Skin epidermis (tissue), 12 donors: ENCODE results near the gene ARMCX6.
"Not testable (repeated sequence)": the region's sequence is repeated elsewhere in the genome, so short reads cannot be mapped to it uniquely, and the experiment has no call there.

Experiments
- H3K27ac ChIP-seq, 21 experiments: fragments of 200-600 bp; sonication (generic) in 11 of 21; one replicate each; pipeline ENCODE4 v1.5.0; 2020; ENCODE audit warnings: mild to moderate bottlenecking in 3 of 21, inconsistent platforms in 2 of 21, moderate library complexity in 2 of 21
- H3K4me3 ChIP-seq, 7 experiments: fragments of 200-600 bp; sonication (generic) in 2 of 7; one replicate each; pipeline ENCODE4 v1.5.0; 2020; ENCODE audit warnings: inconsistent platforms in 2 of 7, mild to moderate bottlenecking in 2 of 7, moderate library complexity in 1 of 7

Gene ARMCX6

GRCh38 chrX:101617211-101618191, at the start of gene ARMCX6:
Gene ARMCX6, minus strand, starts transcription at chrX:101618000. Its CDS starts 1,380 bp downstream, at chrX:101616620.
- Histone ChIP-seq H3K27ac (peak within 1 kb of the TSS; percentile 6 to 80 (median 60)), H3K4me3 (peak within 1 kb of the TSS; percentile 43 to 66 (median 54))

- Histone ChIP-seq H3K4me3 (peak within 1 kb of the TSS; percentile 37 to 60 (median 53)), H3K27ac (peak within 1 kb of the TSS in 20 of 21 experiments; percentile 9 to 77 (median 54))
Observed at GRCh38 chrX:101659601-101660063, 41.8 kb upstream of the ARMCX6 start, which contains the start of gene ARMCX2. Gene ARMCX2, minus strand, starts transcription at chrX:101659850. Its CDS starts 2,262 bp downstream, at chrX:101657588.

- peak overlapping the region in 20 of 21 experiments; percentile 9 to 77 (median 54) for H3K27ac ChIP-seq
- peak overlapping the region; percentile 37 to 60 (median 53) for H3K4me3 ChIP-seq
Observed at GRCh38 chrX:101658661-101659491, 41.1 kb upstream of the ARMCX6 start.

- Histone ChIP-seq H3K27ac (no peak overlapping the region), H3K4me3 (no peak overlapping the region)
Observed at GRCh38 chrX:101657495-101657894, 39.7 kb upstream of the ARMCX6 start.

GRCh38 chrX:101656817-101657216, 39.0 kb upstream of the ARMCX6 start:
- H3K4me3 ChIP-seq, result no peak overlapping the region
- H3K27ac ChIP-seq, result no peak overlapping the region

GRCh38 chrX:101655534-101655933, 37.7 kb upstream of the ARMCX6 start:
- Histone ChIP-seq H3K4me3 (no peak overlapping the region), H3K27ac (no peak overlapping the region)

GRCh38 chrX:101647716-101648115, 29.9 kb upstream of the ARMCX6 start:
- not testable (repeated sequence) for H3K4me3 ChIP-seq, H3K27ac ChIP-seq

- no peak overlapping the region for H3K4me3 ChIP-seq
- no peak overlapping the region for H3K27ac ChIP-seq
Observed at GRCh38 chrX:101642093-101642492, 24.3 kb upstream of the ARMCX6 start.

GRCh38 chrX:101639583-101639982, 21.8 kb upstream of the ARMCX6 start:
- no peak overlapping the region for H3K4me3 ChIP-seq

GRCh38 chrX:101619364-101619763, 1.6 kb upstream of the ARMCX6 start:
- Histone ChIP-seq H3K27ac (no peak overlapping the region), H3K4me3 (no peak overlapping the region)

More at GRCh38 chrX:101639583-101639982, 21.8 kb upstream of the ARMCX6 start:
- no peak overlapping the region for H3K27ac ChIP-seq

GRCh38 chrX:101605728-101606127, 12.1 kb downstream of the ARMCX6 start:
- H3K4me3 ChIP-seq, result no peak overlapping the region
- no peak overlapping the region for H3K27ac ChIP-seq

GRCh38 chrX:101605146-101605545, 12.7 kb downstream of the ARMCX6 start:
- H3K4me3 ChIP-seq, result no peak overlapping the region
- H3K27ac ChIP-seq, result no peak overlapping the region

- Histone ChIP-seq H3K27ac (no peak overlapping the region), H3K4me3 (no peak overlapping the region)
Observed at GRCh38 chrX:101602077-101602476, 15.7 kb downstream of the ARMCX6 start.

- H3K4me3 ChIP-seq, H3K27ac ChIP-seq: not testable (repeated sequence)
Observed at GRCh38 chrX:101599592-101599991, 18.2 kb downstream of the ARMCX6 start.

- H3K4me3 ChIP-seq, result no peak overlapping the region
- no peak overlapping the region for H3K27ac ChIP-seq
Observed at GRCh38 chrX:101595739-101596419, 21.9 kb downstream of the ARMCX6 start.
